Stimulated activated CD8-positive, alpha-beta memory T cell treated with anti-CD3 and anti-CD28 coated beads, Interleukin-7, amount 100 ng/mL, for 4 hours (primary cell): ENCODE results near the gene HSPA9.

ENCODE experiments used
- DNase-seq, 2 donors: peaks; one replicate each; pipeline ENCODE4 v3.0.0-alpha.2; 2020; ENCODE audit warnings: low read depth in 2 of 2

The HSPA9 gene

GRCh38 chr5:138563340-138564118, 11.7 kb downstream of the HSPA9 start:
- no peak for DNase-seq

- DNase-seq = no peak
Observed at GRCh38 chr5:138560971-138561370, 14.2 kb downstream of the HSPA9 start.

GRCh38 chr5:138559937-138560336, 15.3 kb downstream of the HSPA9 start:
- DNase-seq = no peak

GRCh38 chr5:138557677-138558076, 17.5 kb downstream of the HSPA9 start:
- DNase-seq = no peak

GRCh38 chr5:138554143-138554542, 21.1 kb downstream of the HSPA9 start:
- no peak for DNase-seq

GRCh38 chr5:138553437-138554095, 21.6 kb downstream of the HSPA9 start:
- no peak for DNase-seq

- DNase-seq = no peak
Observed at GRCh38 chr5:138552657-138553056, 22.5 kb downstream of the HSPA9 start.

- no peak for DNase-seq
Observed at GRCh38 chr5:138549414-138549813, 25.8 kb downstream of the HSPA9 start.

- no peak for DNase-seq
Observed at GRCh38 chr5:138545919-138546562, 29.2 kb downstream of the HSPA9 start.

GRCh38 chr5:138544181-138545134, 30.7 kb downstream of the HSPA9 start:
- DNase-seq = no peak

GRCh38 chr5:138543730-138544104, 31.5 kb downstream of the HSPA9 start:
- no peak for DNase-seq

GRCh38 chr5:138542956-138543729, 32.1 kb downstream of the HSPA9 start, which contains the start of gene ETF1:
TSS of gene ETF1 (minus strand) at chr5:138543236. CDS start at chr5:138542918, 318 bp downstream.
- DNase-seq = peak; percentile 100

GRCh38 chr5:138542180-138542955, 32.8 kb downstream of the HSPA9 start:
- no peak for DNase-seq

GRCh38 chr5:138541511-138542179, 33.6 kb downstream of the HSPA9 start:
- no peak for DNase-seq

GRCh38 chr5:138539791-138540190, 35.4 kb downstream of the HSPA9 start:
- DNase-seq = no peak

GRCh38 chr5:138538943-138539627, 36.1 kb downstream of the HSPA9 start:
- no peak for DNase-seq

GRCh38 chr5:138536665-138537315, 38.4 kb downstream of the HSPA9 start:
- no peak for DNase-seq

GRCh38 chr5:138536215-138536614, 39.0 kb downstream of the HSPA9 start:
- no peak for DNase-seq
